Mucosa of descending colon (tissue), 3 donors: Measurements from ENCODE around the gene NUP62. TPM values are rescaled to one million over a fixed set of nuclear protein-coding genes. Genes with fewer than 3 reads are reported as not detected.
"Not testable (repeated sequence)": the region's sequence is repeated elsewhere in the genome, so short reads cannot be mapped to it uniquely, and the experiment has no call there.

Source experiments
- ATAC-seq: fragments of 200-7000 bp; cut with Tn5 transposase; one replicate; pipeline ENCODE4 v1.9.1; 2020; ENCODE audit warnings: mild to moderate bottlenecking, moderate library complexity
- DNase-seq, 3 donors: peaks; one replicate each; pipeline ENCODE4 v3.0.0-alpha.2; 2020
- H3K36me3 ChIP-seq: fragments of 200-600 bp; one replicate; pipeline ENCODE4 v1.8.0; 2021; ENCODE audit warnings: low read depth, mild to moderate bottlenecking
- H3K4me1 ChIP-seq: fragments of 200-600 bp; one replicate; pipeline ENCODE4 v1.8.0; 2021; ENCODE audit warnings: low read depth, mild to moderate bottlenecking
- H3K4me3 ChIP-seq: fragments of 200-600 bp; one replicate; pipeline ENCODE4 v1.8.0; 2021; ENCODE audit warnings: mild to moderate bottlenecking
- H3K9me3 ChIP-seq: fragments of 200-600 bp; one replicate; pipeline ENCODE4 v1.8.0; 2021; ENCODE audit warnings: mild to moderate bottlenecking
- CTCF ChIP-seq: fragments of 200-600 bp; IDR thresholded peaks from one replicate; pipeline ENCODE4 v1.8.0; 2022; ENCODE audit warnings: antibody characterized with exemption, mild to moderate bottlenecking
- intact Hi-C, 2 donors: fragments of 100-400 bp; cut with DNase I in 1 of 2; cut with micrococcal nuclease in 1 of 2; formaldehyde crosslinking; loops; one replicate each; pipeline versions ENCODE4 v1.11.0 to v1.11.1; 2022; cut with DNase I, micrococcal nuclease
- total RNA-seq, 3 donors: library from RNA; stranded (reverse); fragmentation: NEBNext Ultra II Directional in 2 of 3; extraction: Animal tissue kit (Norgen Biotek cat#: 25700) in 2 of 3; gene quantifications; one replicate each; pipeline versions ENCODE4 v1.2.1 to v1.2.4, GENCODE V29; 2021 to 2023
- donor health status: DM: no; HTN: no; CAD: no; lungs with moderate emphysema.
- donor health status: DM: no; HTN: no; CAD: no.
- donor health status: DM: no; HTN: yes; CAD: no.

Gene NUP62
- total RNA-seq, 3 donors from 2014 or later: 34.1 to 41.0 (median 40.9) TPM

GRCh38 chr19:49925486-49925885 lies 3.8 kb downstream of the NUP62 start:
- ATAC-seq: no peak
- H3K36me3 ChIP-seq: no peaks in the 10 kb centered on the region
- peak in 1 of 3 donors; percentile 5 for DNase-seq
- H3K4me1 ChIP-seq: peaks cover 15% of the 10 kb centered on the region
- H3K9me3 ChIP-seq: no peaks in the 10 kb centered on the region
- no peak overlapping the region for H3K4me3 ChIP-seq
- intact Hi-C loops: no loop called here
- no peak for TF ChIP-seq CTCF

GRCh38 chr19:49924881-49925210 lies 4.5 kb downstream of the NUP62 start:
- H3K4me1 ChIP-seq: peaks cover 15% of the 10 kb centered on the region
- H3K36me3 ChIP-seq, H3K9me3 ChIP-seq, H3K4me3 ChIP-seq, intact Hi-C loops, ATAC-seq: not testable (repeated sequence)
- DNase-seq: peak in 1 of 3 donors; percentile 24

- ATAC-seq: no peak
- H3K36me3 ChIP-seq: no peaks in the 10 kb centered on the region
- TF ChIP-seq CTCF: no peak
- no peaks in the 10 kb centered on the region for H3K9me3 ChIP-seq
- peak in 1 of 3 donors; percentile 53 for DNase-seq
- no peak overlapping the region for H3K4me3 ChIP-seq
- H3K4me1 ChIP-seq: peaks cover 15% of the 10 kb centered on the region
- intact Hi-C loops: no loop called here
Measured at GRCh38 chr19:49924004-49924880, 5.1 kb downstream of the NUP62 start.

GRCh38 chr19:49923055-49924003 lies 6.0 kb downstream of the NUP62 start:
- intact Hi-C loops: no loop called here
- DNase-seq: peak in 1 of 3 donors; percentile 48

GRCh38 chr19:49921871-49922795 lies 7.2 kb downstream of the NUP62 start:
- Histone ChIP-seq H3K9me3 (no peaks in the 10 kb centered on the region), H3K4me1 (peaks cover 2% of the 10 kb centered on the region), H3K36me3 (no peaks in the 10 kb centered on the region), H3K4me3 (no peak overlapping the region)
- DNase-seq (peak in 1 of 3 donors; percentile 40), ATAC-seq (no peak)
- intact Hi-C loops: no loop called here
- TF ChIP-seq CTCF: no peak

More at GRCh38 chr19:49923055-49924003, 6.0 kb downstream of the NUP62 start:
- peak; percentile 18 for ATAC-seq
- Histone ChIP-seq H3K4me1 (peaks cover 12% of the 10 kb centered on the region), H3K4me3 (no peak overlapping the region), H3K36me3 (no peaks in the 10 kb centered on the region), H3K9me3 (no peaks in the 10 kb centered on the region)
- TF ChIP-seq CTCF: no peak
